Bronchial epithelial cell (primary cell): ENCODE measurements around the gene HAS3. TPM values are rescaled to one million over a fixed set of nuclear protein-coding genes. Genes with fewer than 3 reads are reported as not detected.

ENCODE experiments used
- DNase-seq: peaks from one replicate; pipeline ENCODE4 v3.0.0-alpha.2; 2010; ENCODE audit warnings: low read depth
- FAIRE-seq: peaks from 2 replicates; lab custom pipeline; 2011; peaks lifted over from hg19 to GRCh38; lab: Jason Lieb, UNC
- H3K27me3 ChIP-seq: 2 replicates; pipeline ENCODE4 v1.5.1; 2011; ENCODE audit warnings: low read length; ENCODE audit not compliant: control insufficient read depth, insufficient read depth
- H3K36me3 ChIP-seq: 2 replicates; pipeline ENCODE4 v1.5.1; 2011; ENCODE audit warnings: low read length; ENCODE audit not compliant: control insufficient read depth, insufficient read depth
- H3K4me3 ChIP-seq: 2 replicates; pipeline ENCODE4 v1.5.1; 2011; ENCODE audit warnings: mild to moderate bottlenecking, low read depth, low read length, control low read depth
- total RNA-seq: library from RNA; depleted of rRNA; stranded (reverse); fragments of >200 nt; gene quantifications from 2 replicates; pipeline ENCODE4 v1.2.1, GENCODE V29; 2014
- TF ChIP-seq, protein P1 (sequence below): IDR thresholded peaks from 2 replicates; pipeline ENCODE4 v1.5.1; 2011; ENCODE audit warnings: mild to moderate bottlenecking, moderate library complexity, low read length, control low read depth, inconsistent platforms; ENCODE audit not compliant: insufficient read depth, severe bottlenecking

The HAS3 gene
- total RNA-seq, 1 donor from 2014 or later = 8.4 TPM

GRCh38 chr16:69150146-69150865, 44.9 kb downstream of the HAS3 start:
- no peaks in the 10 kb centered on the region for H3K27me3 ChIP-seq
- FAIRE-seq = no peak

GRCh38 chr16:69157196-69157595, 51.7 kb downstream of the HAS3 start:
- TF ChIP-seq, protein P1, sequence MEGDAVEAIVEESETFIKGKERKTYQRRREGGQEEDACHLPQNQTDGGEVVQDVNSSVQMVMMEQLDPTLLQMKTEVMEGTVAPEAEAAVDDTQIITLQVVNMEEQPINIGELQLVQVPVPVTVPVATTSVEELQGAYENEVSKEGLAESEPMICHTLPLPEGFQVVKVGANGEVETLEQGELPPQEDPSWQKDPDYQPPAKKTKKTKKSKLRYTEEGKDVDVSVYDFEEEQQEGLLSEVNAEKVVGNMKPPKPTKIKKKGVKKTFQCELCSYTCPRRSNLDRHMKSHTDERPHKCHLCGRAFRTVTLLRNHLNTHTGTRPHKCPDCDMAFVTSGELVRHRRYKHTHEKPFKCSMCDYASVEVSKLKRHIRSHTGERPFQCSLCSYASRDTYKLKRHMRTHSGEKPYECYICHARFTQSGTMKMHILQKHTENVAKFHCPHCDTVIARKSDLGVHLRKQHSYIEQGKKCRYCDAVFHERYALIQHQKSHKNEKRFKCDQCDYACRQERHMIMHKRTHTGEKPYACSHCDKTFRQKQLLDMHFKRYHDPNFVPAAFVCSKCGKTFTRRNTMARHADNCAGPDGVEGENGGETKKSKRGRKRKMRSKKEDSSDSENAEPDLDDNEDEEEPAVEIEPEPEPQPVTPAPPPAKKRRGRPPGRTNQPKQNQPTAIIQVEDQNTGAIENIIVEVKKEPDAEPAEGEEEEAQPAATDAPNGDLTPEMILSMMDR = no peak
- DNase-seq = no peak
- H3K27me3 ChIP-seq = no peaks in the 10 kb centered on the region
- no peak overlapping the region for H3K4me3 ChIP-seq
- peaks cover 24% of the 10 kb centered on the region for H3K36me3 ChIP-seq
- FAIRE-seq = no peak

More at GRCh38 chr16:69150146-69150865, 44.9 kb downstream of the HAS3 start:
- Histone ChIP-seq H3K4me3 (no peak overlapping the region), H3K36me3 (peaks cover 17% of the 10 kb centered on the region)
- TF ChIP-seq, protein P1 = peak; percentile 74
- DNase-seq = peak; percentile 65

DNA sequence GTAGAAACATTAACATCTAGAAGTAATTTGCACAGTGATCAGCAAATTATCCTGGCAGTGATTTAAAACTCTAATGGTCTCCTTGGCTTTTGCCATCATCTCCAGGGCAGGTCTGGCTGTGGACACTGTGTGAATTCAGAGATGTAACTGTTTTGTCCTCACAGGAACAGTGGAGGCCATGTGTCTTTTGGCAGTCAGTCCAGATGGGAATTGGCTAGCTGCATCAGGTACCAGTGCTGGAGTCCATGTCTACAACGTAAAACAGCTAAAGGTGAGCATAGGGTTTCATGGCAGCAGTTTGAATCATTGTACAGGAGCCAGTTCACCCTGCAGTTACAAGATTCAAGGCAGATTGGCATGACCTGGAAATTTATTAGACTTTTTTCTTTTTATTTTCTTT, 54.7 kb downstream of the HAS3 start:
- FAIRE-seq (no peak), DNase-seq (no peak)
- Histone ChIP-seq H3K36me3 (peaks cover 22% of the 10 kb centered on the region), H3K4me3 (no peak overlapping the region), H3K27me3 (no peaks in the 10 kb centered on the region)
- TF ChIP-seq, protein P1 = no peak

- FAIRE-seq = no peak
- H3K4me3 ChIP-seq = no peak overlapping the region
- H3K36me3 ChIP-seq = peaks cover 18% of the 10 kb centered on the region
- TF ChIP-seq, protein P1 = no peak
- DNase-seq = no peak
- no peaks in the 10 kb centered on the region for H3K27me3 ChIP-seq
Measured at GRCh38 chr16:69165584-69165983, 60.1 kb downstream of the HAS3 start.

GRCh38 chr16:69166221-69166833, 60.9 kb downstream of the HAS3 start:
- no peak for FAIRE-seq
- TF ChIP-seq, protein P1 = no peak
- Histone ChIP-seq H3K27me3 (no peaks in the 10 kb centered on the region), H3K4me3 (no peak overlapping the region), H3K36me3 (peaks cover 15% of the 10 kb centered on the region)
- DNase-seq = peak; percentile 10
